Progenitor cell of endocrine pancreas (in vitro differentiated cells): ENCODE data around the gene SLIT3. TPM values are rescaled to one million over a fixed set of nuclear protein-coding genes. Genes with fewer than 3 reads are reported as not detected.

ENCODE experiments used
- DNase-seq: peaks from one replicate; pipeline ENCODE4 v3.0.0; 2021; ENCODE audit warnings: low spot score; ENCODE audit not compliant: unreplicated experiment
- H3K27ac Mint-ChIP-seq: 2 replicates; pipeline ENCODE4 v1.8.0; 2021; ENCODE audit warnings: mild to moderate bottlenecking, moderate library complexity, mixed read lengths
- H3K27me3 Mint-ChIP-seq: 2 replicates; pipeline ENCODE4 v1.8.0; 2021; ENCODE audit warnings: mixed read lengths
- H3K36me3 Mint-ChIP-seq: 2 replicates; pipeline ENCODE4 v1.8.0; 2022; ENCODE audit warnings: mixed read lengths; ENCODE audit not compliant: insufficient read depth
- H3K4me1 Mint-ChIP-seq: 2 replicates; pipeline ENCODE4 v1.8.0; 2021; ENCODE audit warnings: low read depth, mixed read lengths
- H3K4me3 Mint-ChIP-seq: 2 replicates; pipeline ENCODE4 v1.8.0; 2021; ENCODE audit warnings: low read depth, mild to moderate bottlenecking, moderate library complexity, mixed read lengths
- H3K9me3 Mint-ChIP-seq: 2 replicates; pipeline ENCODE4 v1.8.0; 2021; ENCODE audit warnings: low read depth, mixed read lengths
- CTCF ChIP-seq: fragments of 200-600 bp; sonication (generic); IDR thresholded peaks from one replicate; pipeline ENCODE4 v1.5.0; 2021; ENCODE audit warnings: antibody characterized with exemption, mild to moderate bottlenecking; ENCODE audit not compliant: unreplicated experiment
- total RNA-seq: library from RNA; stranded (reverse); gene quantifications from 2 replicates; pipeline ENCODE4 v1.2.1, GENCODE V29; 2021

The SLIT3 gene
- total RNA-seq, 1 donor from 2014 or later = 18.8 TPM

- Mint-ChIP-seq H3K4me3 (no peak overlapping the region), H3K9me3 (no peaks in the 10 kb centered on the region), H3K27me3 (peaks cover 11% of the 10 kb centered on the region), H3K36me3 (no peaks in the 10 kb centered on the region), H3K4me1 (peaks cover 6% of the 10 kb centered on the region), H3K27ac (no peak overlapping the region)
- TF ChIP-seq CTCF = no peak
- DNase-seq = no peak
Observed at GRCh38 chr5:169225830-169226356, 75.0 kb downstream of the SLIT3 start.

GRCh38 chr5:169223595-169223953 is 77.4 kb downstream of the SLIT3 start:
- Mint-ChIP-seq H3K27ac (no peak overlapping the region), H3K4me3 (no peak overlapping the region), H3K4me1 (peaks cover 16% of the 10 kb centered on the region)

GRCh38 chr5:169222934-169223594 is 77.9 kb downstream of the SLIT3 start:
- H3K4me1 Mint-ChIP-seq = peaks cover 16% of the 10 kb centered on the region
- no peaks in the 10 kb centered on the region for H3K9me3 Mint-ChIP-seq
- peaks cover 13% of the 10 kb centered on the region for H3K27me3 Mint-ChIP-seq
- no peak overlapping the region for H3K4me3 Mint-ChIP-seq
- no peaks in the 10 kb centered on the region for H3K36me3 Mint-ChIP-seq
- DNase-seq = no peak
- no peak for TF ChIP-seq CTCF
- H3K27ac Mint-ChIP-seq = no peak overlapping the region

More at GRCh38 chr5:169223595-169223953, 77.4 kb downstream of the SLIT3 start:
- Mint-ChIP-seq H3K9me3 (no peaks in the 10 kb centered on the region), H3K36me3 (no peaks in the 10 kb centered on the region), H3K27me3 (peaks cover 11% of the 10 kb centered on the region)
- no peak for DNase-seq
- TF ChIP-seq CTCF = no peak

- TF ChIP-seq CTCF = no peak
- Mint-ChIP-seq H3K4me3 (no peak overlapping the region), H3K4me1 (peaks cover 16% of the 10 kb centered on the region), H3K9me3 (no peaks in the 10 kb centered on the region), H3K27ac (no peak overlapping the region), H3K36me3 (no peaks in the 10 kb centered on the region), H3K27me3 (peaks cover 17% of the 10 kb centered on the region)
- DNase-seq = no peak
Observed at GRCh38 chr5:169221519-169221918, 79.4 kb downstream of the SLIT3 start.

GRCh38 chr5:169219961-169220360 is 81.0 kb downstream of the SLIT3 start:
- no peak overlapping the region for H3K27ac Mint-ChIP-seq
- no peak for DNase-seq
- peaks cover 15% of the 10 kb centered on the region for H3K27me3 Mint-ChIP-seq
- H3K4me3 Mint-ChIP-seq = no peak overlapping the region
- peaks cover 16% of the 10 kb centered on the region for H3K4me1 Mint-ChIP-seq
- H3K36me3 Mint-ChIP-seq = no peaks in the 10 kb centered on the region
- no peak for TF ChIP-seq CTCF
- H3K9me3 Mint-ChIP-seq = no peaks in the 10 kb centered on the region
